Measurements from ENCODE around the gene LRP1B. TPM values are rescaled to one million over a fixed set of nuclear protein-coding genes. Genes with fewer than 3 reads are reported as not detected.

LRP1B gene
- total RNA-seq, 6 experiments from 2014 or later, result 0.06 to 1.7 (median 0.15) TPM; not detected in 1

DNA sequence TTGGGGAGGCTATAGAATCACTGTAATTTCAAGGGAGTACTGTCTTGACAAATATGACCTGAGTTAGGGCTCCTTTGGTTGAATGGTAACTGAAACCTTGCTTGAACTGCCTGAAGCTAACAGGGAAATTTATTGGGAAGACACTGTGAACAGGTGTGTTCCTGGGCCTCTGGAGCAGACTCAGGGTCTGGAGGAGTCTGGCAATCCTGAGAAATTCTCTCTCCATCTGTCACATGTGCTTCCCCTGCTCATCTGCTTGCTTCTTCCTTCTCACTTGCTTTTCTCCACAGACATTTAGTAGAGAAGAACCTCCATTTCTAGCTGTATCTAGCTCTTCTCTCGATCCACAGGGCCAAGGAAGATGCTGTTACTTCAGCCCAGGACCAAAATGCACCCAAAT lies 476.5 kb downstream of the LRP1B start:
- 14% methylated on average over 1 of the region's 1 CpG for WGBS (ENCODE audit: insufficient coverage, low coverage, low lambda C conversion rate, missing lambda C conversion rate)
- DNase-seq, result no peak

DNA sequence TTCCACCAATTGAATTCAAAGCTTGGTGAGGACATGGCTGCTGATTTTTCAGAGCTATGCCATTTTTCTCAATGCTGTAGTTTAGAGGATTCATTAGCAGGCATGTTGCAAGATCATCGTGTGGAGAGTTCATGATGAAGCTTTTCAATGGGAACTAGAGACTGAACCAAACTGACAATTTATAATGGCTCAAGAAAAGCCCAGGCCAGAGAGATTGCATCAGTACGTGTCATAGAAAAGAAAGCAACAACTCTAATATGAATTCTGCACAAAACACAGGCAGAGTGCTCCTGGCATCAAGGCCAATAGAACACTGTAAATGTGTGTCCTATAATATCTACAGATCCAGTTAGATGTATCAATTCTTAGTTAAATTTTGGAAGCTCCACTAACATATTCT lies 477.6 kb downstream of the LRP1B start:
- intact Hi-C loops (cut with DNase I), result no loop called here
- no peaks in the 10 kb centered on the region for H3K9me3 ChIP-seq
- 100% methylated on average over 1 of the region's 2 CpGs for WGBS (ENCODE audit: insufficient coverage, low coverage, low lambda C conversion rate, missing lambda C conversion rate)
- no peaks in the 10 kb centered on the region for H3K4me1 ChIP-seq
- H3K4me3 ChIP-seq, result no peak overlapping the region
- no peaks in the 10 kb centered on the region for H3K27me3 ChIP-seq
- no peaks in the 10 kb centered on the region for H3K36me3 ChIP-seq
- ATAC-seq (no peak), DNase-seq (no peak)
- no peak for TF ChIP-seq POLR2A (IDR thresholded peaks at IDR 0.05)
- TF ChIP-seq, protein P1, sequence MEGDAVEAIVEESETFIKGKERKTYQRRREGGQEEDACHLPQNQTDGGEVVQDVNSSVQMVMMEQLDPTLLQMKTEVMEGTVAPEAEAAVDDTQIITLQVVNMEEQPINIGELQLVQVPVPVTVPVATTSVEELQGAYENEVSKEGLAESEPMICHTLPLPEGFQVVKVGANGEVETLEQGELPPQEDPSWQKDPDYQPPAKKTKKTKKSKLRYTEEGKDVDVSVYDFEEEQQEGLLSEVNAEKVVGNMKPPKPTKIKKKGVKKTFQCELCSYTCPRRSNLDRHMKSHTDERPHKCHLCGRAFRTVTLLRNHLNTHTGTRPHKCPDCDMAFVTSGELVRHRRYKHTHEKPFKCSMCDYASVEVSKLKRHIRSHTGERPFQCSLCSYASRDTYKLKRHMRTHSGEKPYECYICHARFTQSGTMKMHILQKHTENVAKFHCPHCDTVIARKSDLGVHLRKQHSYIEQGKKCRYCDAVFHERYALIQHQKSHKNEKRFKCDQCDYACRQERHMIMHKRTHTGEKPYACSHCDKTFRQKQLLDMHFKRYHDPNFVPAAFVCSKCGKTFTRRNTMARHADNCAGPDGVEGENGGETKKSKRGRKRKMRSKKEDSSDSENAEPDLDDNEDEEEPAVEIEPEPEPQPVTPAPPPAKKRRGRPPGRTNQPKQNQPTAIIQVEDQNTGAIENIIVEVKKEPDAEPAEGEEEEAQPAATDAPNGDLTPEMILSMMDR (IDR thresholded peaks at IDR 0.05), result no peak
- H3K27ac ChIP-seq, result no peak overlapping the region

More for the DNA sequence above, 476.5 kb downstream of the LRP1B start:
- no peaks in the 10 kb centered on the region for H3K4me1 ChIP-seq
- no peak overlapping the region for H3K4me3 ChIP-seq
- H3K27me3 ChIP-seq, result no peaks in the 10 kb centered on the region
- ATAC-seq, result no peak
- no peaks in the 10 kb centered on the region for H3K9me3 ChIP-seq
- no peak overlapping the region for H3K27ac ChIP-seq
- H3K36me3 ChIP-seq, result no peaks in the 10 kb centered on the region
- TF ChIP-seq, protein P1 (IDR thresholded peaks at IDR 0.05), result no peak
- TF ChIP-seq POLR2A (IDR thresholded peaks at IDR 0.05), result no peak
- intact Hi-C loops (cut with DNase I), result no loop called here

DNA sequence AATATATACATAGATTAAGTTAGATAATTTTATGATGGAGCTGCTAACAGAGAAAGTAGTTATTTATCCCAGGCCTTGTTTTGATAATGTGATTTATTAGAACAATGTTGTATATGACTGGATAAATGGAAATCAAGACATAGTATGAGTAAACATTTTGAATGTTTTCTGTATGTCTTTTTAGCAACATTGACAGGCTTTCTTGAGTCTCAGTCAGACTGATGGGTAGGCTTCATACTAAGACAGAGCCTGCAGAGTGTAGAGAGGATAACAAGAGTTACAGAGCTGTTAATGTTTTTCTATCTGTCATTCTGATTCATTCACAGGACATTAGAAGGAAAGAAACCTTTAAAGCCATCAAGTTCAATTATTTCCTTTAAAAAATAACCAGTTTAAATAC lies 478.5 kb downstream of the LRP1B start:
- H3K36me3 ChIP-seq, result no peaks in the 10 kb centered on the region
- no peak for DNase-seq
- H3K4me3 ChIP-seq, result no peak overlapping the region
- intact Hi-C loops (cut with DNase I), result no loop called here
- no peaks in the 10 kb centered on the region for H3K4me1 ChIP-seq
- no peaks in the 10 kb centered on the region for H3K9me3 ChIP-seq
- H3K27ac ChIP-seq, result no peak overlapping the region
- no peaks in the 10 kb centered on the region for H3K27me3 ChIP-seq
- TF ChIP-seq POLR2A (IDR thresholded peaks at IDR 0.05), result no peak
- TF ChIP-seq, protein P1 (IDR thresholded peaks at IDR 0.05), result no peak
- ATAC-seq, result no peak

DNA sequence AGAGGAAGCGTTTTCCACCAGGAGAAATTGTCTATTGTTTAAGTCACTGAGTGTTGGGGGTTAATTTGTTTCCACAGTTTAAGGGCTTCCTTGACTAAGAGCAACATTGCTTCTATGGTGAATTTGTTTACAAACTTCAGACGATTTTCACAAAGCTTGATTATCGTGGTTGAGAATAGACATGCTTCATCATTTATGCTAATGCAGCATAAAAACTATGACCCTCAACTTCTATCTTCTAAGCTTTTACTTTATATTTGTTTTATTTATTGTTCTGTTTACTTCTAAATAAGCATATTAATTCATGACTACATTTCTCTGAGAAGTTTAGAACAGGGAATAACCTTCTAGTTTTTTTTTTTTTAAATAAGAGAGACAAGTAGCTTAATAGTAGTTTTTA lies 483.5 kb downstream of the LRP1B start:
- no peaks in the 10 kb centered on the region for H3K9me3 ChIP-seq
- H3K36me3 ChIP-seq, result no peaks in the 10 kb centered on the region
- H3K4me1 ChIP-seq, result no peaks in the 10 kb centered on the region
- no peak for DNase-seq
- H3K27ac ChIP-seq, result no peak overlapping the region
- TF ChIP-seq POLR2A (IDR thresholded peaks at IDR 0.05), result no peak
- TF ChIP-seq, protein P1 (IDR thresholded peaks at IDR 0.05), result no peak
- ATAC-seq, result no peak
- H3K27me3 ChIP-seq, result no peaks in the 10 kb centered on the region
- intact Hi-C loops (cut with DNase I), result no loop called here
- WGBS (ENCODE audit: insufficient coverage, low coverage, low lambda C conversion rate, missing lambda C conversion rate), result 52% methylated on average over 3 of the region's 3 CpGs
- H3K4me3 ChIP-seq, result no peak overlapping the region

DNA sequence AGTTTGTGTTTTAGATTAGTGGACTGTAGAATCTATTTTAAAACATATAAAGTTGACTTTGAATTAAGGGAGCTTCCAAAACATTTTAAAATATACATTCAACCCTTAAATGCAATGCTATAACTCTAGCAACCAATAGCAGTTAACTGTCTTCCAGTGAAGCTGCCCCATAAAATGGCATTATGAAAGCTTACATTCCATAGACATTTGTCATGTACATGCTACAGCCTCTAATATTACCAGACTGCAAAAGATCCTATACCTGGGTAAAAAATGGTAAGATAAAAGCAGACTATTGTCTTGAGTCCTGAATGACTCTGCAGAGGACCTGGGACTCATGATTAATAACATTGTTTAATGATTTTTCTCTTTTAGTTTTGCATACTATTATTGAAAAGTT lies 489.4 kb downstream of the LRP1B start:
- Histone ChIP-seq H3K27ac (no peak overlapping the region), H3K9me3 (no peaks in the 10 kb centered on the region), H3K27me3 (no peaks in the 10 kb centered on the region), H3K36me3 (no peaks in the 10 kb centered on the region), H3K4me3 (no peak overlapping the region), H3K4me1 (no peaks in the 10 kb centered on the region)
- TF ChIP-seq, protein P1 (IDR thresholded peaks at IDR 0.05), result no peak
- no peak for TF ChIP-seq POLR2A (IDR thresholded peaks at IDR 0.05)
- DNase-seq (no peak), ATAC-seq (no peak)
- intact Hi-C loops (cut with DNase I), result no loop called here

Measured in right lobe of liver (tissue), 6 donors.